ENCODE results near the gene GLOD5.

DNA sequence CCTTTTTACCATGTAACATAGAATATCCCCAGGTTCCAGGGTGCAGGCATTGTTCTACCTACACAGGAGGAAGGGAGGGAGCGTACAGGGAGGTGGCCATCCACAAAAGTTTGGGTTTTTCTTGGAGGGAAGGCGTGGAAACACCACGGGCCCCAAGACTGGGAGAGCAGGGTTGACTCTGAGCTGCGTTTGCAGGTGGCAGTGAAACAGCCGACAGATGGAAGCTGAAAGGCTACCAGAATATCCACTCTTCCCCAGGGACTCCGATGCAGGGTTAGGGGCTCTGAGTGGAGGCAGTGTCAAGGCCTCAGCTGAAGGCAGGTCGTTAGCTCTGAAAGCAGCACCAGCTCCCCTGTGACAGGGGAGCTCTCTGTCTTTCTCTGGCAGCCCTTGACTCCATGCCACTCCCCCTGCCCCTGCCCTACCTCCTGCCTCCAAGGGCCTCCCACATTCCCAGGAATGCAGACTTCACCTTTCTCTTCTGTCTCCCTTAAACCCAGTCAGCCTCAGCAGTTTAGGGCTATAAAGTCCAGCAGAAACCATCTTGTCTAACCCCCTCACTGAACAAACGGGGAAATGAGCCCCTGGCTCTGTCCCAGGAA is 14.0 kb upstream of the GLOD5 start:
- TF ChIP-seq, protein P1, sequence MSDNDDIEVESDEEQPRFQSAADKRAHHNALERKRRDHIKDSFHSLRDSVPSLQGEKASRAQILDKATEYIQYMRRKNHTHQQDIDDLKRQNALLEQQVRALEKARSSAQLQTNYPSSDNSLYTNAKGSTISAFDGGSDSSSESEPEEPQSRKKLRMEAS (CRISPR knock-in tag; IDR thresholded peaks at IDR 0.05), result no peak
- TF ChIP-seq RBM34 (IDR thresholded peaks at IDR 0.05; ENCODE audit: borderline replicate concordance, insufficient read depth, low read length) (no peak), ETV6 (IDR thresholded peaks at IDR 0.05; ENCODE audit: borderline replicate concordance in 1 of 2, low read depth in 2 of 2, low read length in 1 of 2) (no peak), ETV6 (CRISPR knock-in tag; IDR thresholded peaks at IDR 0.05; ENCODE audit: borderline replicate concordance) (no peak), TRIM28 (IDR thresholded peaks at IDR 0.05) (no peak), TBL1XR1 (IDR thresholded peaks at IDR 0.05; ENCODE audit: low read length in 2 of 2) (no peak), ETS2 (tag; IDR thresholded peaks at IDR 0.05; ENCODE audit: borderline replicate concordance, poor library complexity, severe bottlenecking) (no peak), U2AF1 (optimal IDR thresholded peaks at IDR 0.05; ENCODE audit: low read depth, low read length) (no peak), NONO (IDR thresholded peaks at IDR 0.05; ENCODE audit: low read depth in 2 of 2, low read length in 1 of 2) (no peak), GTF2F1 (IDR thresholded peaks at IDR 0.05; ENCODE audit: low read depth, low read length) (no peak)
- TF ChIP-seq, protein P2, sequence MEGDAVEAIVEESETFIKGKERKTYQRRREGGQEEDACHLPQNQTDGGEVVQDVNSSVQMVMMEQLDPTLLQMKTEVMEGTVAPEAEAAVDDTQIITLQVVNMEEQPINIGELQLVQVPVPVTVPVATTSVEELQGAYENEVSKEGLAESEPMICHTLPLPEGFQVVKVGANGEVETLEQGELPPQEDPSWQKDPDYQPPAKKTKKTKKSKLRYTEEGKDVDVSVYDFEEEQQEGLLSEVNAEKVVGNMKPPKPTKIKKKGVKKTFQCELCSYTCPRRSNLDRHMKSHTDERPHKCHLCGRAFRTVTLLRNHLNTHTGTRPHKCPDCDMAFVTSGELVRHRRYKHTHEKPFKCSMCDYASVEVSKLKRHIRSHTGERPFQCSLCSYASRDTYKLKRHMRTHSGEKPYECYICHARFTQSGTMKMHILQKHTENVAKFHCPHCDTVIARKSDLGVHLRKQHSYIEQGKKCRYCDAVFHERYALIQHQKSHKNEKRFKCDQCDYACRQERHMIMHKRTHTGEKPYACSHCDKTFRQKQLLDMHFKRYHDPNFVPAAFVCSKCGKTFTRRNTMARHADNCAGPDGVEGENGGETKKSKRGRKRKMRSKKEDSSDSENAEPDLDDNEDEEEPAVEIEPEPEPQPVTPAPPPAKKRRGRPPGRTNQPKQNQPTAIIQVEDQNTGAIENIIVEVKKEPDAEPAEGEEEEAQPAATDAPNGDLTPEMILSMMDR (IDR thresholded peaks at IDR 0.05 in 2 of 3, conservative IDR thresholded peaks at IDR 0.05 in 1 of 3; ENCODE audit: insufficient read depth in 2 of 3, low read depth in 1 of 3, low read length in 3 of 3), result no peak
- TF ChIP-seq, protein P3, sequence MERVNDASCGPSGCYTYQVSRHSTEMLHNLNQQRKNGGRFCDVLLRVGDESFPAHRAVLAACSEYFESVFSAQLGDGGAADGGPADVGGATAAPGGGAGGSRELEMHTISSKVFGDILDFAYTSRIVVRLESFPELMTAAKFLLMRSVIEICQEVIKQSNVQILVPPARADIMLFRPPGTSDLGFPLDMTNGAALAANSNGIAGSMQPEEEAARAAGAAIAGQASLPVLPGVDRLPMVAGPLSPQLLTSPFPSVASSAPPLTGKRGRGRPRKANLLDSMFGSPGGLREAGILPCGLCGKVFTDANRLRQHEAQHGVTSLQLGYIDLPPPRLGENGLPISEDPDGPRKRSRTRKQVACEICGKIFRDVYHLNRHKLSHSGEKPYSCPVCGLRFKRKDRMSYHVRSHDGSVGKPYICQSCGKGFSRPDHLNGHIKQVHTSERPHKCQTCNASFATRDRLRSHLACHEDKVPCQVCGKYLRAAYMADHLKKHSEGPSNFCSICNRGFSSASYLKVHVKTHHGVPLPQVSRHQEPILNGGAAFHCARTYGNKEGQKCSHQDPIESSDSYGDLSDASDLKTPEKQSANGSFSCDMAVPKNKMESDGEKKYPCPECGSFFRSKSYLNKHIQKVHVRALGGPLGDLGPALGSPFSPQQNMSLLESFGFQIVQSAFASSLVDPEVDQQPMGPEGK (CRISPR knock-in tag; IDR thresholded peaks at IDR 0.05; ENCODE audit: borderline replicate concordance), result no peak
